ENCODE results near the gene CBLC.

- TF ChIP-seq CTCF (conservative IDR thresholded peaks at IDR 0.05) (peak; percentile 96), EZH2 (IDR thresholded peaks at IDR 0.05; ENCODE audit: low read depth) (no peak)
Measured at GRCh38 chr19:44770550-44771257, 7.0 kb upstream of the CBLC start.

Measured in PC-9 (cell line).